ENCODE data around the gene MGAT5B.

DNA sequence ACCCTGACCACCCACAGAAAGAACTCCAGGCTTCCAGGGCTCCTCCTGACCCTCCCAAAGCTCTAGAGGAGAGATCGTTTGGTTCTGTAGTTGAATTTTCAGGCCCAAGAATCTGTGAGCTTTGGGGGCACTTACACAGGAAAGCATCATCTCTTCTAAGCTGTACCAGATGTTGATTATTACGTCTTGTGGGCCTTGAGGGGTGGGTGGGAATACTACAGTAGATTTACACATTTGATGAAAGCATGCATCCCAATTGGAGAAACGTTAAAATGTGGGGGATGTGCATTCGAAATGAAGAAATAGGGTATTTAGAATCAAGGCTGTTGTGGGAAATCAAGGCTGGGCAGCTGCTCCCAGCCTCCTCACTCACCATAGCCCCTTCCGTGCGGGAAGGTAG lies 61.9 kb downstream of the MGAT5B start:
- TF ChIP-seq CTCF (conservative IDR thresholded peaks at IDR 0.05 in 1 of 2, IDR thresholded peaks at IDR 0.05 in 1 of 2; ENCODE audit: extremely low read depth in 1 of 2, insufficient read depth in 1 of 2, low read depth in 1 of 2, low read length in 2 of 2), result no peak
- TF ChIP-seq EZH2 (IDR thresholded peaks at IDR 0.05; ENCODE audit: borderline replicate concordance, low read length), result no peak
